OCI-LY3 (cell line): ENCODE data around the gene SPRY1.
A peak's percentile ranks its signal among the peaks of the same experiment; 100 is the strongest.

Source experiments
- H2AFZ ChIP-seq: fragments of 200-600, 300-600 bp; shearing (Covaris generic); 2 replicates; pipeline ENCODE4 v1.6.0; 2014; ENCODE audit warnings: antibody characterized with exemption, low read depth, low read length
- H3K27ac ChIP-seq: fragments of 200-600, 300-600 bp; sonication (generic); 2 replicates; pipeline ENCODE4 v1.5.1; 2014; ENCODE audit warnings: mild to moderate bottlenecking, low read length, moderate library complexity, mixed read lengths
- H3K27me3 ChIP-seq: fragments of 200-600, 300-600 bp; sonication (generic); 2 replicates; pipeline ENCODE4 v1.6.1; 2014; ENCODE audit warnings: low read depth, low read length, mixed read lengths
- H3K36me3 ChIP-seq: fragments of 200-600, 300-600 bp; sonication (generic); replicated peaks from 2 replicates; pipeline ENCODE3; 2014; ENCODE audit warnings: low read depth, low read length, mixed read lengths
- H3K4me1 ChIP-seq: fragments of 300-600, 200-600 bp; sonication (generic); 2 replicates; pipeline ENCODE4 v1.6.1; 2014; ENCODE audit warnings: low read length, mixed read lengths
- H3K4me2 ChIP-seq: fragments of 200-600, 300-600 bp; sonication (generic); 2 replicates; pipeline ENCODE4 v1.6.1; 2014; ENCODE audit warnings: low read length, mixed read lengths
- H3K4me3 ChIP-seq: fragments of 300-600, 200-600 bp; sonication (generic); 2 replicates; pipeline ENCODE4 v1.5.1; 2014; ENCODE audit warnings: antibody characterized with exemption, mild to moderate bottlenecking, low read length, moderate library complexity
- H3K79me2 ChIP-seq: fragments of 300-600, 200-600 bp; shearing (Covaris generic); 2 replicates; pipeline ENCODE4 v1.6.1; 2014; ENCODE audit warnings: mild to moderate bottlenecking, low read length, mixed read lengths
- H3K9ac ChIP-seq: fragments of 300-600, 200-600 bp; shearing (Covaris generic); 2 replicates; pipeline ENCODE4 v1.6.0; 2014; ENCODE audit warnings: mild to moderate bottlenecking, low read length, moderate library complexity
- H3K9me3 ChIP-seq: fragments of 200-600, 300-600 bp; shearing (Covaris generic); 2 replicates; pipeline ENCODE4 v1.6.1; 2014; ENCODE audit warnings: low read length, mixed read lengths; ENCODE audit not compliant: insufficient read depth
- H4K20me1 ChIP-seq: fragments of 200-600, 300-600 bp; sonication (generic); 2 replicates; pipeline ENCODE4 v1.6.1; 2016; ENCODE audit warnings: low read length, mixed read lengths; ENCODE audit not compliant: insufficient read depth
- CTCF ChIP-seq: fragments of 200-600, 300-600 bp; sonication (generic); IDR thresholded peaks from 2 replicates; pipeline ENCODE4 v1.5.1; 2014; ENCODE audit warnings: antibody characterized with exemption, low read length, low read depth
- EZH2phosphoT487 ChIP-seq: fragments of 200-600 bp; shearing (Covaris generic); IDR thresholded peaks from 2 replicates; pipeline ENCODE4 v1.6.1; 2018; ENCODE audit warnings: antibody characterized with exemption, mixed run types, low read depth

The SPRY1 gene

GRCh38 chr4:123359449-123360315 is 36.9 kb upstream of the SPRY1 start:
- H3K27me3 ChIP-seq = no peaks in the 10 kb centered on the region
- no peaks in the 10 kb centered on the region for H3K79me2 ChIP-seq
- no peaks in the 10 kb centered on the region for H4K20me1 ChIP-seq
- peaks cover 4% of the 10 kb centered on the region; the same call in 1 of the 2 replicates for H3K9me3 ChIP-seq
- H3K4me3 ChIP-seq = no peak overlapping the region
- no peak overlapping the region for H3K9ac ChIP-seq
- H3K4me2 ChIP-seq = no peak overlapping the region
- no peak overlapping the region for H3K27ac ChIP-seq
- H3K4me1 ChIP-seq = peaks cover 22% of the 10 kb centered on the region
- H2AFZ ChIP-seq = no peak overlapping the region
- H3K36me3 ChIP-seq = no peaks in the 10 kb centered on the region
- TF ChIP-seq EZH2phosphoT487 (no peak), CTCF (no peak)

GRCh38 chr4:123361195-123361861 is 35.3 kb upstream of the SPRY1 start:
- no peaks in the 10 kb centered on the region for H3K36me3 ChIP-seq
- no peaks in the 10 kb centered on the region for H3K27me3 ChIP-seq
- H3K9ac ChIP-seq = no peak overlapping the region
- H2AFZ ChIP-seq = no peak overlapping the region
- TF ChIP-seq EZH2phosphoT487 (no peak), CTCF (no peak)
- H3K4me1 ChIP-seq = peaks cover 26% of the 10 kb centered on the region
- H3K9me3 ChIP-seq = peaks cover 4% of the 10 kb centered on the region; the same call in 1 of the 2 replicates
- H3K4me3 ChIP-seq = no peak overlapping the region
- H3K4me2 ChIP-seq = no peak overlapping the region
- H3K79me2 ChIP-seq = no peaks in the 10 kb centered on the region
- no peak overlapping the region for H3K27ac ChIP-seq
- no peaks in the 10 kb centered on the region for H4K20me1 ChIP-seq

DNA sequence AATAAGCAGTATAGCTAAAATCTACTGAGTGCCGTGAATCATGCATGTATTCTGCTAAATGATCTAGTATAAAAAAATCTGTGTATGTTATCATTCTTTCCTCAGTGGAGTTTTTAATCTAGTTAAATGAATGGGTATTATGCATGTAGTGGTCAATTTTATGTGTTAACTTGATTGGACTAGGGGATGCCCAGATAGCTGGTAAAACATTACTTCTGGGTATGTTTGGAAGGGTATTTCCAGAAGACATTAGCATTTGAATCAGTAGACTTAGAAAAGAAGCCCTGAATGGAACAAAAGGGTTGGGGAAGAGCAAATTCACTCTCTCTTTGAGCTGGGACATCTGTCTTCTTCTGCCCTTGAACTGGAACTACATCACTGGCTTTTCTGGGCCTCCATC is 34.5 kb upstream of the SPRY1 start:
- no peak overlapping the region for H3K4me3 ChIP-seq
- no peak overlapping the region for H3K27ac ChIP-seq
- H3K9ac ChIP-seq = no peak overlapping the region
- H4K20me1 ChIP-seq = no peaks in the 10 kb centered on the region
- H3K9me3 ChIP-seq = peaks cover 4% of the 10 kb centered on the region; the same call in 1 of the 2 replicates
- TF ChIP-seq EZH2phosphoT487 = no peak
- no peak for TF ChIP-seq CTCF
- peaks cover 26% of the 10 kb centered on the region for H3K4me1 ChIP-seq
- H3K4me2 ChIP-seq = no peak overlapping the region
- no peak overlapping the region for H2AFZ ChIP-seq
- H3K79me2 ChIP-seq = no peaks in the 10 kb centered on the region
- H3K36me3 ChIP-seq = no peaks in the 10 kb centered on the region
- H3K27me3 ChIP-seq = no peaks in the 10 kb centered on the region

- no peaks in the 10 kb centered on the region for H3K79me2 ChIP-seq
- no peaks in the 10 kb centered on the region for H3K27me3 ChIP-seq
- H3K4me1 ChIP-seq = peaks cover 26% of the 10 kb centered on the region
- H3K9me3 ChIP-seq = peaks cover 4% of the 10 kb centered on the region; the same call in 1 of the 2 replicates
- peak overlapping the region; percentile 47 for H3K4me2 ChIP-seq
- TF ChIP-seq EZH2phosphoT487 (no peak), CTCF (no peak)
- H3K4me3 ChIP-seq = no peak overlapping the region
- peak overlapping the region; percentile 33 for H3K27ac ChIP-seq
- H3K36me3 ChIP-seq = no peaks in the 10 kb centered on the region
- H2AFZ ChIP-seq = no peak overlapping the region
- no peaks in the 10 kb centered on the region for H4K20me1 ChIP-seq
- H3K9ac ChIP-seq = no peak overlapping the region
Measured at GRCh38 chr4:123363729-123364128, 32.9 kb upstream of the SPRY1 start.
